ENCODE data around the gene SNCA.

The SNCA gene

DNA sequence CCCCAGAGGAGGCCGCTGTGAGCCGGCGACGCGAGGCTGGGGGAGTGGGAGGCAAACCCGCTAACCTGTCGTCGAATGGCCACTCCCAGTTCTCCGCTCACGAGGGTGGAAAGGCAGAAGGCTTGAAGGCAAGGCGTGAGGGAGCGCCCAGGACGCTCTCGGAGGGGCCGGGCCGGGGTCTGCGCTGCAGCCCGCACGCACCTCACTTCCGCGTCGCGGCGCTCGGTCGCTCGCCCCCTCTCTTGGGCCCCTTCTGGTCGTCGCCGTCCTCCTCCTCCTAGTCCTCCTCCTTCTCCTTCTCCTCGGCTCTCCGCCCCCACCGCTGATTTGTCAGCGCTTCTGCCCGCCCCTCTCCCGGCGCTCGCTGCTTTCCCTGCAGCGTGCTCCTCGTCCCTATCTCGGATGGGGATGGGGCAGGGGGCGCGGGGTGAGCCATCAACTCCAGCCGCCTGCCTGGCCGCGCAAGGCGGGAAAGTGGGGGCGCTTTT is at the start of gene SNCA:
Gene SNCA (minus strand): TSS at position 265 of the 488 bp plus-strand sequence. CDS start 1,494 bp downstream, outside the sequence.
- no peaks in the 10 kb centered on the region; a peak in 1 of 22 replicates for H3K27me3 ChIP-seq
- TF ChIP-seq Cebpa-rat (IDR thresholded peaks at IDR 0.05) = no peak
- H3K36me3 ChIP-seq = peaks cover 24 to 38% (median 30%) of the 10 kb centered on the region in 11 experiments
- peak within 1 kb of the TSS; percentile 73 to 95 (median 82) for H3K4me3 ChIP-seq
- peak within 1 kb of the TSS; percentile 78 to 94 (median 87) for H3K9ac ChIP-seq
- peak within 1 kb of the TSS; percentile 81 to 93 (median 86) for H3K27ac ChIP-seq
- peaks cover 22 to 42% (median 32%) of the 10 kb centered on the region in 10 experiments for H3K4me1 ChIP-seq
- no peaks in the 10 kb centered on the region for H4K20me1 ChIP-seq
- 0 out of 22 replicates have a peak, but pooled peaks cover 0 to 4% (median 0%) of the 10 kb centered on the region in 11 experiments for H3K9me3 ChIP-seq (replicated peaks in 1 of 11)
- H3K4me2 ChIP-seq = peak within 1 kb of the TSS; percentile 82 to 100 (median 93)

DNA sequence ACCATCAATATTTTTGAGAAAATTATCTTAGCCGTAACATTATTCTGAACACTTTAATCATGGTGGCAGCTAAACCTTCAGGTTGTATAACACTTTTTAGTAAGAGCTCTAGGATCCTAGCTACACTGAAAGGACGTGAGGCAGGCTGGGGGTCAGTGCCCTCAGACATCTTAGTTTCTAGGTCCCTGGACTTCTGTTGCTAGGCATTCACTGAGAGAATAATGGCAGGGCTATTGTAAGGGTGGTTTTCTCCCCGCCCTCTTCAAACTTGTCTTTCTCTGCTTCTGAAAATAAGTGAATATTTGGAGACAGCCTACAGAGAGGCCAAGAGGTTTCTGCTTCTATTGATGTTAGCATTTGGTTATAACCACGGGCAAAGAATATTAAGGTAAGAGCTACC is 42.3 kb upstream of the SNCA start:
- Histone ChIP-seq H3K4me1 (no peaks in the 10 kb centered on the region), H3K27me3 (no peaks in the 10 kb centered on the region), H3K9ac (no peak overlapping the region), H4K20me1 (no peaks in the 10 kb centered on the region), H3K27ac (no peak overlapping the region), H3K4me3 (no peak overlapping the region), H3K9me3 (replicated peaks in 1 of 11) (no peaks in the 10 kb centered on the region), H3K36me3 (no peaks in the 10 kb centered on the region), H3K4me2 (no peak overlapping the region)
- TF ChIP-seq Cebpa-rat (IDR thresholded peaks at IDR 0.05) = no peak

DNA sequence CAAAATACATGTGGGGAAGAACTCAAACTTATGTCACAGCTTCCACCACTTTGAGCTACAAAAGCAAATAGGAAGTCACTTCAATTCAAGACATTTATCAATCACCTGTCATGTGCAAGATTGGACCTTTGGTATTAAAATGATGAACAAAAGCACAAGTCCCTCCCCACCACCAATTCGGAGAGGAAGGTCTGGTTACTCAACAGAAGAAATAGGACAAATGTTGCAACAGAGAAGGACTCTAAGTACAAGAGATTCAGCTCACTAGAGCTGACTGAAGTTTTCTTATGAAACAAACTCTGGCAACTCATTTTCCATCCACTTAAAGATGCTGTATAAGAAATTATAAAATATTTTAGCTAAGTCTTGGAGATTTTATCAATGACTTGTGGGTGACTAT is 41.6 kb upstream of the SNCA start:
- H3K4me1 ChIP-seq = no peaks in the 10 kb centered on the region
- no peaks in the 10 kb centered on the region for H3K9me3 ChIP-seq (replicated peaks in 1 of 11)
- H3K4me2 ChIP-seq = no peak overlapping the region
- no peak for TF ChIP-seq Cebpa-rat (IDR thresholded peaks at IDR 0.05)
- H3K27me3 ChIP-seq = no peaks in the 10 kb centered on the region
- H4K20me1 ChIP-seq = no peaks in the 10 kb centered on the region
- no peaks in the 10 kb centered on the region for H3K36me3 ChIP-seq
- H3K27ac ChIP-seq = no peak overlapping the region
- H3K4me3 ChIP-seq = no peak overlapping the region
- H3K9ac ChIP-seq = no peak overlapping the region

DNA sequence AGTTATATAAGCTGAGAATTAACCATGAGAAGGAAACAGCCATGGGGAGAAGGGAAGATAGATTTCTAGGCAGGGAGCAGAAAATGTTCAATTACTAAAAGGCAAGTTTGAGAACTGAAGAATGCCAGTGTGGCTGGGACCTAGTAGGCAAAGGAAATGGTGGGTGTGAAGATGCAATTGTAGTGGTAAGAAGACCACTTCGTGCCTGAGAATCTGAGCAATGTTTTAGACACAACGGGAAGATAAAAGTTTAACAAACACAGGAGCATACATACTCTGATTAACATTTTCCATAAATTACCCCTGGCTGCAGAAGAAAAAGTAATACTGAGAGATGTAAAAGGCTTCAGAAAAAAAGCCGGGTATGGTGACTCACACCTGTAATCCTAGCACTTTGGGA is 39.6 kb upstream of the SNCA start:
- Histone ChIP-seq H3K4me1 (no peaks in the 10 kb centered on the region), H4K20me1 (no peaks in the 10 kb centered on the region), H3K27me3 (no peaks in the 10 kb centered on the region), H3K9ac (no peak overlapping the region), H3K4me3 (no peak overlapping the region), H3K4me2 (no peak overlapping the region), H3K9me3 (replicated peaks in 1 of 11) (no peaks in the 10 kb centered on the region), H3K27ac (no peak overlapping the region), H3K36me3 (no peaks in the 10 kb centered on the region)
- no peak for TF ChIP-seq Cebpa-rat (IDR thresholded peaks at IDR 0.05)

DNA sequence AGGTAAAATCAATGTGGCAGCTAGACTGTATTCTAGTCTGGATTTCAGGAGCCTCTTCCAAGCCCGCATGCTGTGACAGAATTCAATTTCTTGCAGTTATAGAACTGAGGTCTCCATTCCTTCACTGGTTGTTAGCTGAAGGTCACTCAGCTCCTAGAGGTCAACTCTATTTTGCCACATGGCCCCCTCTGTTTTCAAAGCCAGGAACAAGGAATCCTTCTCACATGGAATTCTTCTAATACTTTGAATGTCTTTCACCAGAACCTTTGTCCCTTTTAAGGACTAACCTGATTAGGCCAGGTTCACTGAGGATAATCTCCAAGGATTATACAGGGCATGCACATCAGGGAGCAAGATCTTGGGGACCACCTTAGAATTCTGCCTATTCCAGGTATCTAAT is 34.2 kb upstream of the SNCA start:
- H3K9me3 ChIP-seq (replicated peaks in 1 of 11) = no peaks in the 10 kb centered on the region
- no peaks in the 10 kb centered on the region for H3K36me3 ChIP-seq
- no peak for TF ChIP-seq Cebpa-rat (IDR thresholded peaks at IDR 0.05)
- H4K20me1 ChIP-seq = no peaks in the 10 kb centered on the region
- no peak overlapping the region for H3K9ac ChIP-seq
- H3K27me3 ChIP-seq = no peaks in the 10 kb centered on the region
- H3K4me2 ChIP-seq = no peak overlapping the region
- H3K4me3 ChIP-seq = no peak overlapping the region
- no peaks in the 10 kb centered on the region for H3K4me1 ChIP-seq
- H3K27ac ChIP-seq = no peak overlapping the region

DNA sequence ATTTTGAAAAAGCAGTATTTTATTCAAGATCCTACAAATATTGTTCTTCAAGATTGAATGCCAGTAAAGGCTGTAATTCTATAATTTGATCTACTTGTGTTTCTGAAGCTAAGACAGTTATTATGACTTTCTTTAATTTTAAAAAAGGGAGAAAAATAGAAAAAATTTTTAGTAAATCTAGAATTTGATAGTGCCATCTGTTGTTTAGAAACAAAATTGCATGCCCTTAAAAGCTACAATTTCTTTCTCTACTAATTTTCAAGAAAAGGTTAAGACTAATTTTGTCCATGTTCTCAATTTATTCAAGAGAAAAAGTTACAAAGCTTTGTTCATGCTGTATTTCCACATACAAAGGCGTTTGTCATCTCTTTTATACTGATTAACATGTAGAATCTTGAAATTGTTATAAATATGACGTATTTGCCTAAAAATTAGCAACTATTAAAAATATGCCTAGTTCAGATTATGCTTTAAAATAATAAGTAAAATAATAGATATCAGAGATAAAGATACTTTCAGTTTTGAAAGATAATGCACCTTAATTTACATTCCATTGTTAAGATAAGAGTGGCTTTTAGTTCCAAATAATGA is 32.1 kb upstream of the SNCA start:
- H3K9ac ChIP-seq = no peak overlapping the region
- H3K36me3 ChIP-seq = no peaks in the 10 kb centered on the region
- no peaks in the 10 kb centered on the region for H3K9me3 ChIP-seq (replicated peaks in 1 of 11)
- no peaks in the 10 kb centered on the region for H3K27me3 ChIP-seq
- no peak overlapping the region for H3K27ac ChIP-seq
- no peaks in the 10 kb centered on the region for H3K4me1 ChIP-seq
- H3K4me2 ChIP-seq = no peak overlapping the region
- no peak overlapping the region for H3K4me3 ChIP-seq
- no peaks in the 10 kb centered on the region for H4K20me1 ChIP-seq
- no peak for TF ChIP-seq Cebpa-rat (IDR thresholded peaks at IDR 0.05)

DNA sequence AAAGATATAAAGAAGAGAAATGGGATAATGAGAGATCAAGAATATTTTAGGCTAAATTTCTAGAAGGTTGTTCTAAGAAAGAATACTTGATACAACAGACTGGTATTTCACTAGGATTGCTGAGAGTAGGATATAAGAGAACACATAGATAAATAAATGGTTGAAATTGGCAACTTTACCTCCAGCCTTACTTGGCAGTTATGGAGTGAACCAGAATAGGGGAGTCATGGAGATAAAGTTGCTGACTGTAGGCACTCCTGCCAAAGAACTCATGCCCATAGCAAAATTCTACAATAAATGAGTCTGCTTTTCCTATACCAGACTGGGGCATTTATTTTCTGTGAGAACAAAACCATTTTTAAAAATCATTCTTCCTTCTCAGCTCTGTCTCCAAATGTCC is 31.3 kb upstream of the SNCA start:
- Histone ChIP-seq H3K27me3 (no peaks in the 10 kb centered on the region), H3K4me3 (no peak overlapping the region), H4K20me1 (no peaks in the 10 kb centered on the region), H3K9ac (no peak overlapping the region), H3K4me1 (no peaks in the 10 kb centered on the region), H3K36me3 (no peaks in the 10 kb centered on the region), H3K9me3 (replicated peaks in 1 of 11) (no peaks in the 10 kb centered on the region), H3K27ac (no peak overlapping the region), H3K4me2 (no peak overlapping the region)
- TF ChIP-seq Cebpa-rat (IDR thresholded peaks at IDR 0.05) = no peak

DNA sequence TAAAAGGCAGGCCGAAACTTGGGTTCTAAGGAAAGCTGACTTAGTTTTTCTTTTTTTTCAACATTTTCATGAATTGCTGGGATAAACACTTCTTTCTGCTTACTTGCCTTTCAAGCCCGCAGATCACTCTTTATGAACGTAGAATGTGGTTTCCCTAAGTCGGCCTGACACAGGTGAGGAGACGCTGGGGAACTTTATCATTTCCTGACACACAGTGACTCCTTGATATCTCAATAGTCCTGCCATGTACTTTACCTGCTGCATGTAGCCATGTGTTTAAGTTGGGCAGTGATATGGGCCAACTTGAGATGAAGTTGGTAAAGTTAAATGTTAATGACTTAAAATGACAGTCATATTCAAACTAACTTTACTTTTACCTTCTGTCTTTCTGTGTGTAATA is 26.6 kb upstream of the SNCA start:
- no peaks in the 10 kb centered on the region for H3K36me3 ChIP-seq
- no peak overlapping the region for H3K27ac ChIP-seq
- no peaks in the 10 kb centered on the region for H3K9me3 ChIP-seq (replicated peaks in 1 of 11)
- no peak overlapping the region for H3K4me2 ChIP-seq
- no peak for TF ChIP-seq Cebpa-rat (IDR thresholded peaks at IDR 0.05)
- no peaks in the 10 kb centered on the region for H4K20me1 ChIP-seq
- no peak overlapping the region for H3K4me3 ChIP-seq
- no peak overlapping the region for H3K9ac ChIP-seq
- H3K27me3 ChIP-seq = no peaks in the 10 kb centered on the region
- H3K4me1 ChIP-seq = no peaks in the 10 kb centered on the region

DNA sequence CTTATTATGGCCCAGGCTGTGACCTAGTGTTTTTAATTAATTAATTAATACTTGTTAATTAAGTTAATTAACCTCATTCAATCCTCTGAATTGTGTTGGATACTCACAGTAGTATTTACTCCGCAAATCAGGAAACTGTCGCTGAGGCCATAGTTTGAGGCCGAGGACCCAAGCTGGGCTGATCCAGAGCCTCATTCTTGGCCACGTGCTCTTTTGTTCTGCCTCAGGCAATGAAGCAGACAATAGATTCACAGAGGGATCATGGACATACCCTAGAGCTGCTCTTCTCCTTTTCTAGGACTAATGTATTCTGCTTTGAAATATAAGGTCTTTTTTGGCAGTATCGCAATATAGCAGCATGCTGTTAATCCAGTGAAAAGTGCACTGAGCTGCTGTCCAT is 24.0 kb upstream of the SNCA start:
- Histone ChIP-seq H4K20me1 (no peaks in the 10 kb centered on the region), H3K9ac (no peak overlapping the region), H3K9me3 (replicated peaks in 1 of 11) (peaks cover 10 to 12% (median 11%) of the 10 kb centered on the region in 11 experiments; a peak in 20 of 22 replicates), H3K4me1 (no peaks in the 10 kb centered on the region), H3K36me3 (no peaks in the 10 kb centered on the region), H3K4me2 (no peak overlapping the region), H3K27me3 (no peaks in the 10 kb centered on the region), H3K4me3 (no peak overlapping the region), H3K27ac (no peak overlapping the region)
- TF ChIP-seq Cebpa-rat (IDR thresholded peaks at IDR 0.05) = no peak

DNA sequence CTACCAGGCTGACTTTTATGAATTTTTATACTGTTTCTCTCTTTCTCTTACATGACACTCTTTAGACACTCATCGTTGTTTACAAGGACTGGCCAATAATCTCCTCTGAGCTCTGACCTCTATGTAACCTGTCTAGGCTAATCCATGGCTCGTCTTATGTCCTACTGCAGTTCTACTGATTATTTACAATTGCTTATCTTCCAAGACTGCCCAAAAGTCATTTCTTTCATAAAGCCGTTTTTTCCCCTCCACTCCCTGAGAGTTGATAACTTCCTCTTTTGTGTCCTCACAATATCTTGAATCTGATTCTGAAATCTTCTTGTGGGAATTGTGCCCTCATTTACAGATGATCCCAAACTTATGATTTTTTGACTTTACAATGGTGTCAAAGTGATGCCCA is 18.3 kb upstream of the SNCA start:
- no peaks in the 10 kb centered on the region for H3K27me3 ChIP-seq
- H3K4me2 ChIP-seq = no peak overlapping the region
- peaks cover 20 to 28% (median 23%) of the 10 kb centered on the region in 11 experiments for H3K9me3 ChIP-seq (replicated peaks in 1 of 11)
- no peaks in the 10 kb centered on the region for H3K36me3 ChIP-seq
- H3K4me1 ChIP-seq = no peaks in the 10 kb centered on the region
- H3K4me3 ChIP-seq = no peak overlapping the region
- TF ChIP-seq Cebpa-rat (IDR thresholded peaks at IDR 0.05) = no peak
- no peak overlapping the region for H3K27ac ChIP-seq
- no peak overlapping the region for H3K9ac ChIP-seq
- H4K20me1 ChIP-seq = no peaks in the 10 kb centered on the region

All from BLaER1 treated with 17β-estradiol and CSF1 and Interleukin-3, amounts not matched to agents 10 nM and 100 nM (cell line).